Thoracic aorta (tissue), 2 donors: ENCODE measurements around the gene AK6. TPM values are rescaled to one million over a fixed set of nuclear protein-coding genes. Genes with fewer than 3 reads are reported as not detected.
"Not testable (repeated sequence)": the region's sequence is repeated elsewhere in the genome, so short reads cannot be mapped to it uniquely, and the experiment has no call there.

Experiments used
- ATAC-seq: fragments of 150-250 bp; one replicate; pipeline ENCODE4 v1.8.0; 2017; ENCODE audit warnings: low read depth; ENCODE audit not compliant: insufficient number of reproducible peaks, low FRiP score
- DNase-seq: peaks from one replicate; pipeline ENCODE4 v3.0.0-alpha.2; 2020; ENCODE audit warnings: low spot score
- H3K27ac ChIP-seq, 2 donors: fragments of 200-600 bp; sonication (generic); 1 replicate in 1 of 2; 2 replicates in 1 of 2; pipeline ENCODE4 v1.5.1; 2016; ENCODE audit warnings: mild to moderate bottlenecking in 2 of 2, moderate library complexity in 2 of 2
- H3K27me3 ChIP-seq: fragments of 200-600 bp; sonication (generic); replicated peaks from 2 replicates; pipeline ENCODE4 v1.6.0; 2016; ENCODE audit warnings: mild to moderate bottlenecking; ENCODE audit not compliant: insufficient read depth
- H3K36me3 ChIP-seq: fragments of 200-600 bp; sonication (generic); one replicate; pipeline ENCODE4 v1.5.1; 2016
- H3K4me1 ChIP-seq, 2 donors: fragments of 200-600 bp; sonication (generic); 1 replicate in 1 of 2; 2 replicates in 1 of 2; pipeline versions ENCODE4 v1.5.1 to v1.6.0; 2016; ENCODE audit warnings: low read depth in 2 of 2, mild to moderate bottlenecking in 1 of 2; ENCODE audit not compliant: control insufficient read depth in 1 of 2
- H3K4me3 ChIP-seq: fragments of 200-600 bp; sonication (generic); 2 replicates; pipeline ENCODE4 v1.5.1; 2016; ENCODE audit warnings: mild to moderate bottlenecking
- H3K9me3 ChIP-seq: fragments of 200-600 bp; sonication (generic); 2 replicates; pipeline ENCODE4 v1.5.1; 2016
- CTCF ChIP-seq: fragments of 200-600 bp; sonication (generic); IDR thresholded peaks from one replicate; pipeline ENCODE4 v1.5.1; 2019; ENCODE audit warnings: antibody characterized with exemption
- total RNA-seq, 2 donors: library from RNA; depleted of rRNA; stranded (reverse); fragments of >200 nt; gene quantifications; one replicate each; pipeline versions ENCODE4 v1.1.0 to v1.2.3, GENCODE V29; 2016

The AK6 gene
- total RNA-seq, 2 donors from 2014 or later = 9.1 to 36.8 TPM

- Histone ChIP-seq H3K36me3 (peaks cover 6% of the 10 kb centered on the region), H3K27ac (no peak within 1 kb of the TSS), H3K9me3 (no peaks in the 10 kb centered on the region), H3K4me3 (peak within 1 kb of the TSS; percentile 81), H3K27me3 (no peaks in the 10 kb centered on the region), H3K4me1 (no peaks in the 10 kb centered on the region)
- DNase-seq (no peak), ATAC-seq (peak; percentile 54)
- TF ChIP-seq CTCF = no peak
Measured at GRCh38 chr5:69414885-69415583, 45.7 kb upstream of the AK6 start, which contains the start of gene MARVELD2. Gene MARVELD2, plus strand, starts transcription at chr5:69415116. Its CDS starts 4,270 bp downstream, at chr5:69419386.

GRCh38 chr5:69404659-69405330 lies 35.5 kb upstream of the AK6 start:
- Histone ChIP-seq H3K27me3 (no peaks in the 10 kb centered on the region), H3K27ac (no peak overlapping the region), H3K4me3 (no peak overlapping the region), H3K4me1 (no peaks in the 10 kb centered on the region), H3K9me3 (no peaks in the 10 kb centered on the region), H3K36me3 (peaks cover 22% of the 10 kb centered on the region)
- no peak for TF ChIP-seq CTCF
- DNase-seq = no peak
- ATAC-seq = no peak

DNA sequence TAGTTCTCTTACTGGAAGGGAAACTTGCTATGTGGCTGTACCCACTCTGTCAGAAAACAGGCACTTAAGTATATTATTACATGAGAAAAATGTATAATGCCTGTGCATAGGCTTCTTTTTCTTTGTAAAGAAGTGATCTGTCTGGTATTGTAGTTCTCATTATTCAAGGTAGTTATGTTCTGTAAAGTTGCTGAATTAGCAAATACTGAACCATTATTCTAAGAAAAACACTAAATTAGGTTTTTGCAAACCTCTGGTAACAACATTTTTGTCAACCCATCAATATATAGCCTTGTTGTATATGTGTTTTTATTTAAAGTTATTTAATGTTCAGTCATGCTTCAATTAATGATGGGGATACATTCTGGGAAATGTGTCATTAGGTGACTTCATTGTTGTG lies 9.1 kb upstream of the AK6 start:
- Histone ChIP-seq H3K36me3 (peaks cover 10% of the 10 kb centered on the region), H3K27me3 (no peaks in the 10 kb centered on the region), H3K4me1 (no peaks in the 10 kb centered on the region), H3K27ac (no peak overlapping the region), H3K9me3 (no peaks in the 10 kb centered on the region), H3K4me3 (no peak overlapping the region)
- ATAC-seq (no peak), DNase-seq (no peak)
- no peak for TF ChIP-seq CTCF

GRCh38 chr5:69374911-69375446 lies 5.7 kb upstream of the AK6 start:
- Histone ChIP-seq H3K9me3 (no peaks in the 10 kb centered on the region), H3K36me3 (no peaks in the 10 kb centered on the region), H3K4me3 (no peak overlapping the region), H3K27ac (no peak overlapping the region), H3K4me1 (peaks cover 8 to 12% of the 10 kb centered on the region in 2 donors), H3K27me3 (no peaks in the 10 kb centered on the region)
- no peak for DNase-seq
- no peak for TF ChIP-seq CTCF
- no peak for ATAC-seq

DNA sequence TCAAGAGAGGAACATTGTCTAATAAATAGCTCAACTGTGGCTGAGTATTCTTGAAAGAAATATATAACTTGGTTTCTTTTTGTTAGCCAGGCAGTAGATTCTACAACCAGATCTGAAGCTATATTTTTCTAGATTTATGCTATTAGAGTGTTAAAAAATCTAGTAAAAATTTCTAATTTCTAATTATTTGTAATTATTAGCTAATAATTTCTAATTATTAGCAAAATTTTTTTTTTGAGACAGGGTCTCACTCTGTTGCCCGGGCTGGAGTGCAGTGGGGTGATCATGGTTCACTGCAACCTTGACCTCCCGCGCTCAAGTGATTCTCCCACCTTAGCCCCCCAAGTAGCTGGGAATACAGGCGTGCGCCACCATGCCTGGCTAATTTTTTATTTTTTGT lies 3.1 kb upstream of the AK6 start:
- no peak for ATAC-seq
- DNase-seq = no peak

GRCh38 chr5:69370335-69370734 lies 1.0 kb upstream of the AK6 start:
- H3K36me3 ChIP-seq, ATAC-seq, H3K9me3 ChIP-seq, H3K27me3 ChIP-seq, DNase-seq: not testable (repeated sequence)
- Histone ChIP-seq H3K4me1 (peaks cover 19 to 24% of the 10 kb centered on the region in 2 donors), H3K27ac (peak overlapping the region; percentile 18 to 98), H3K4me3 (peak overlapping the region; percentile 94)

More for the DNA sequence above, 3.1 kb upstream of the AK6 start:
- H3K4me1 ChIP-seq = peaks cover 19 to 24% of the 10 kb centered on the region in 2 donors
- no peaks in the 10 kb centered on the region for H3K36me3 ChIP-seq
- H3K9me3 ChIP-seq = no peaks in the 10 kb centered on the region
- no peaks in the 10 kb centered on the region for H3K27me3 ChIP-seq
- no peak overlapping the region for H3K4me3 ChIP-seq
- no peak overlapping the region for H3K27ac ChIP-seq
- TF ChIP-seq CTCF = no peak
